Aorta (tissue), 5 donors: Measurements from ENCODE around the gene TCEA2. TPM values are rescaled to one million over a fixed set of nuclear protein-coding genes. Genes with fewer than 3 reads are reported as not detected.
A peak's percentile ranks its signal among the peaks of the same experiment; 100 is the strongest.

ENCODE experiments used
- ATAC-seq: fragments of 200-7000 bp; cut with Tn5 transposase; one replicate; pipeline ENCODE4 v1.9.1; 2022; ENCODE audit warnings: moderate library complexity; ENCODE audit not compliant: low FRiP score
- DNase-seq, 2 donors: peaks; one replicate each; pipeline ENCODE4 v3.0.0-alpha.2; 2020
- H3K27ac ChIP-seq, 2 donors: one replicate each; pipeline ENCODE4 v1.5.1; 2013; ENCODE audit warnings: low read length in 2 of 2, mild to moderate bottlenecking in 2 of 2, moderate library complexity in 2 of 2, control low read depth in 1 of 2, inconsistent platforms in 1 of 2, low read depth in 1 of 2
- H3K27me3 ChIP-seq, 2 donors: one replicate each; pipeline ENCODE4 v1.6.1; 2013; ENCODE audit warnings: control low read depth in 1 of 2, low read length in 1 of 2, mild to moderate bottlenecking in 1 of 2, moderate library complexity in 1 of 2; ENCODE audit not compliant: insufficient read depth in 2 of 2, control insufficient read depth in 1 of 2
- H3K36me3 ChIP-seq, 2 donors: one replicate each; pipeline ENCODE4 v1.6.1; 2013; ENCODE audit warnings: control low read depth in 1 of 2, low read length in 1 of 2, mild to moderate bottlenecking in 1 of 2; ENCODE audit not compliant: insufficient read depth in 2 of 2, control insufficient read depth in 1 of 2
- H3K4me1 ChIP-seq, 2 donors: one replicate each; pipeline ENCODE4 v1.6.1; 2013; ENCODE audit warnings: low read length in 2 of 2, control low read depth in 1 of 2, mild to moderate bottlenecking in 1 of 2, moderate library complexity in 1 of 2; ENCODE audit not compliant: insufficient read depth in 2 of 2, control insufficient read depth in 1 of 2
- H3K4me3 ChIP-seq, 2 donors: one replicate each; pipeline ENCODE4 v1.5.1; 2013; ENCODE audit warnings: low read length in 2 of 2, control low read depth in 1 of 2, mild to moderate bottlenecking in 1 of 2
- H3K9me3 ChIP-seq: one replicate; pipeline ENCODE4 v1.6.1; 2013; ENCODE audit warnings: mild to moderate bottlenecking, low read length; ENCODE audit not compliant: control insufficient read depth
- WGBS, 2 donors: extraction: QIAGEN DNeasy Blood & Tissue Kit; methylation state at CpG; one replicate each; pipeline ENCODE4 v1.1.7; 2013; 5-methylcytosine and 5-hydroxymethylcytosine counted together
- intact Hi-C, 2 donors: fragments of 100-400 bp; cut with DNase I; formaldehyde crosslinking; loops; one replicate each; pipeline versions ENCODE4 v1.14.2 to v1.15.0; 2022
- polyA plus RNA-seq, 2 donors: library from polyadenylated mRNA; stranded (reverse); fragments of 200-250 nt; gene quantifications; one replicate each; pipeline ENCODE4 v1.2.3, GENCODE V29; 2013
- total RNA-seq, 2 donors: library from RNA; stranded (reverse); fragmentation: NEBNext Ultra II Directional; extraction: Animal tissue kit (Norgen Biotek cat#: 25700); gene quantifications; one replicate each; pipeline ENCODE4 v1.2.1, GENCODE V29; 2021
- donor health status: healthy with polysubstance abuse.
- donor health status: Bipolar disorder and iron deficiency.
- donor health status: DM: no; HTN: no; CAD: no.
- donor health status: DM: no; HTN: no; CAD: no.
- donor health status: DM: yes; HTN: yes; CAD: no.

The TCEA2 gene
- total and polyA plus RNA-seq, 4 donors = 26.2 to 80.1 (median 58.3) TPM

GRCh38 chr20:64100566-64100888 is 37.5 kb downstream of the TCEA2 start:
- Histone ChIP-seq H3K9me3 (no peaks in the 10 kb centered on the region), H3K4me3 (no peak overlapping the region), H3K4me1 (no peaks in the 10 kb centered on the region), H3K27me3 (no peaks in the 10 kb centered on the region), H3K36me3 (no peaks in the 10 kb centered on the region), H3K27ac (no peak overlapping the region)
- intact Hi-C loops = no loop called here
- WGBS, 2 donors = 86 to 96% methylated on average over 4 of the region's 4 CpGs
- DNase-seq = no peak
- no peak for ATAC-seq

- 93 to 99% methylated on average over 9 of the region's 9 CpGs for WGBS, 2 donors
- DNase-seq (peak; percentile 13 to 23), ATAC-seq (no peak)
- H3K9me3 ChIP-seq = no peaks in the 10 kb centered on the region
- intact Hi-C loops = no loop called here
- H3K4me1 ChIP-seq = no peaks in the 10 kb centered on the region
- no peak overlapping the region for H3K4me3 ChIP-seq
- H3K27me3 ChIP-seq = no peaks in the 10 kb centered on the region
- no peaks in the 10 kb centered on the region for H3K36me3 ChIP-seq
- H3K27ac ChIP-seq = no peak overlapping the region
Observed at GRCh38 chr20:64100946-64101688, 38.1 kb downstream of the TCEA2 start.

GRCh38 chr20:64101731-64102621 is 39.0 kb downstream of the TCEA2 start:
- H3K36me3 ChIP-seq = no peaks in the 10 kb centered on the region
- H3K27ac ChIP-seq = no peak overlapping the region
- no peaks in the 10 kb centered on the region for H3K9me3 ChIP-seq
- intact Hi-C loops = no loop called here
- no peaks in the 10 kb centered on the region for H3K4me1 ChIP-seq
- DNase-seq (peak; percentile 56 to 80), ATAC-seq (peak; percentile 54)
- H3K27me3 ChIP-seq = no peaks in the 10 kb centered on the region
- 10% methylated on average over 38 to 64 of the region's 64 CpGs for WGBS, 2 donors
- H3K4me3 ChIP-seq = no peak overlapping the region

- Histone ChIP-seq H3K4me1 (no peaks in the 10 kb centered on the region), H3K4me3 (no peak overlapping the region), H3K9me3 (no peaks in the 10 kb centered on the region), H3K36me3 (no peaks in the 10 kb centered on the region), H3K27me3 (no peaks in the 10 kb centered on the region), H3K27ac (no peak overlapping the region)
- intact Hi-C loops = no loop called here
- WGBS, 2 donors = 19 to 23% methylated on average over 26 to 30 of the region's 30 CpGs
- peak; percentile 35 to 51 for DNase-seq
- no peak for ATAC-seq
Observed at GRCh38 chr20:64102647-64103354, 39.8 kb downstream of the TCEA2 start.

- Histone ChIP-seq H3K36me3 (no peaks in the 10 kb centered on the region), H3K27me3 (no peaks in the 10 kb centered on the region), H3K4me3 (no peak overlapping the region), H3K9me3 (no peaks in the 10 kb centered on the region), H3K27ac (no peak overlapping the region), H3K4me1 (no peaks in the 10 kb centered on the region)
- 60 to 65% methylated on average over 20 of the region's 20 CpGs for WGBS, 2 donors
- ATAC-seq (no peak), DNase-seq (peak; percentile 26 to 61)
- intact Hi-C loops = no loop called here
Observed at GRCh38 chr20:64103871-64104666, 41.1 kb downstream of the TCEA2 start.

- ATAC-seq (no peak), DNase-seq (peak; percentile 29 to 57)
- no peaks in the 10 kb centered on the region for H3K4me1 ChIP-seq
- intact Hi-C loops = no loop called here
- no peak overlapping the region for H3K27ac ChIP-seq
- WGBS, 2 donors = 85 to 88% methylated on average over 23 to 25 of the region's 25 CpGs
- no peak overlapping the region for H3K4me3 ChIP-seq
- no peaks in the 10 kb centered on the region for H3K27me3 ChIP-seq
- H3K9me3 ChIP-seq = no peaks in the 10 kb centered on the region
- H3K36me3 ChIP-seq = no peaks in the 10 kb centered on the region
Observed at GRCh38 chr20:64104667-64105451, 41.9 kb downstream of the TCEA2 start.

- intact Hi-C loops = no loop called here
- ATAC-seq (no peak), DNase-seq (peak; percentile 41 to 69)
- H3K36me3 ChIP-seq = no peaks in the 10 kb centered on the region
- no peaks in the 10 kb centered on the region for H3K9me3 ChIP-seq
- no peaks in the 10 kb centered on the region for H3K27me3 ChIP-seq
- WGBS, 2 donors = 91 to 92% methylated on average over 39 of the region's 39 CpGs
- H3K4me1 ChIP-seq = no peaks in the 10 kb centered on the region
- no peak overlapping the region for H3K27ac ChIP-seq
- no peak overlapping the region for H3K4me3 ChIP-seq
Observed at GRCh38 chr20:64105846-64106434, 42.9 kb downstream of the TCEA2 start.
